A549 (cell line): ENCODE data around the gene TP53INP2. TPM values are rescaled to one million over a fixed set of nuclear protein-coding genes. Genes with fewer than 3 reads are reported as not detected.
"Not testable (repeated sequence)": the region's sequence is repeated elsewhere in the genome, so short reads cannot be mapped to it uniquely, and the experiment has no call there.

ENCODE experiments used
- ATAC-seq, 2 experiments: fragments of 200-7000 bp in 1 of 2; fragments of >200 bp in 1 of 2; cut with Nextera tagmentation in 1 of 2; cut with Tn5 transposase in 1 of 2; 3 replicates each; pipeline versions ENCODE4 v1.8.0 to v1.9.1; 2018 to 2020; ENCODE audit warnings: mild to moderate bottlenecking in 1 of 2, moderate library complexity in 1 of 2
- CTCF ChIA-PET: fragments of 300-600 bp; sonication (Branson Sonifier 250); formaldehyde crosslinking; extraction: SDS; loops from one replicate; lab custom pipeline; 2021; ENCODE audit warnings: antibody characterized with exemption, inconsistent platforms; lab: Yijun Ruan, JAX
- POLR2A ChIA-PET: fragments of 350-600 bp; formaldehyde crosslinking; extraction: SDS; loops from one replicate; lab custom pipeline; 2021; ENCODE audit warnings: antibody characterized with exemption, inconsistent platforms; lab: Yijun Ruan, JAX
- DNase-seq, 2 experiments: peaks; one replicate each; pipeline versions ENCODE4 v3.0.0 to v3.0.0-alpha.2; 2011 to 2016; ENCODE audit warnings: low read depth in 1 of 2, low spot score in 1 of 2
- FAIRE-seq: peaks from 2 replicates; lab custom pipeline; 2011; peaks lifted over from hg19 to GRCh38; lab: Jason Lieb, UNC
- H3K27ac ChIP-seq, 2 experiments: fragments of >200 bp; sonication (Bioruptor Twin); formaldehyde crosslinking; 3 replicates each; pipeline ENCODE4 v1.5.1; 2016 to 2017
- H3K4me1 ChIP-seq: fragments of >200 bp; sonication (Bioruptor Twin); formaldehyde crosslinking; 3 replicates; pipeline ENCODE4 v1.6.1; 2016
- H3K4me2 ChIP-seq: fragments of >200 bp; sonication (Bioruptor Twin); formaldehyde crosslinking; 3 replicates; pipeline ENCODE4 v1.6.1; 2016
- H3K4me3 ChIP-seq: fragments of >200 bp; sonication (Bioruptor Twin); formaldehyde crosslinking; 3 replicates; pipeline ENCODE4 v1.5.1; 2016
- H3K9me3 ChIP-seq: fragments of >200 bp; sonication (Bioruptor Twin); formaldehyde crosslinking; 3 replicates; pipeline ENCODE4 v1.6.1; 2016
- HOXA7 ChIP-seq: fragments of 250-450 bp; sonication (Bioruptor Pico); IDR thresholded peaks from 2 replicates; pipeline ENCODE4 v1.5.0; 2020; ENCODE audit warnings: mild to moderate bottlenecking, moderate library complexity
- MAFK ChIP-seq: fragments of 450-650 bp; IDR thresholded peaks from 2 replicates; pipeline ENCODE4 v1.6.1; 2014; ENCODE audit not compliant: partially characterized antibody
- MYC ChIP-seq: IDR thresholded peaks from 2 replicates; pipeline ENCODE4 v1.6.1; 2012; ENCODE audit warnings: mild to moderate bottlenecking, inconsistent platforms, low read length, improper control_type of control experiment, borderline replicate concordance
- SMC3 ChIP-seq: fragments of >200 bp; sonication (Bioruptor Twin); formaldehyde crosslinking; IDR thresholded peaks from 3 replicates; pipeline ENCODE4 v1.6.1; 2018; ENCODE audit warnings: inconsistent platforms
- TP53 ChIP-seq: fragments of 250-450 bp; sonication (Bioruptor Pico); IDR thresholded peaks from 2 replicates; pipeline ENCODE4 v1.5.0; 2021; ENCODE audit warnings: mild to moderate bottlenecking, moderate library complexity
- ZFP36 ChIP-seq: fragments of 450-650 bp; IDR thresholded peaks from 2 replicates; pipeline ENCODE4 v1.6.1; 2014; ENCODE audit warnings: borderline replicate concordance; ENCODE audit not compliant: partially characterized antibody
- WGBS: methylation state at CpG from one replicate; pipeline ENCODE4 v1.1.6; 2017; ENCODE audit errors: missing lambda C conversion rate; 5-methylcytosine and 5-hydroxymethylcytosine counted together
- polyA plus RNA-seq, 4 experiments: library from polyadenylated mRNA; depleted of rRNA in 3 of 4; stranded (reverse); fragments of >200 nt; fragmentation: RNase III in 1 of 4; extraction: RNeasy Plus Mini Kit Qiagen cat#74134 plus additional on column Dnase treatment in 1 of 4; gene quantifications; 2 replicates in 3 of 4; 3 replicates in 1 of 4; pipeline ENCODE4 v1.2.3, GENCODE V29; 2011 to 2017
- TF ChIP-seq, protein P1 (sequence below): fragments of 450-650 bp; IDR thresholded peaks from 2 replicates; pipeline ENCODE4 v1.6.1; 2014; ENCODE audit warnings: antibody characterized with exemption
- TF ChIP-seq, protein P2 (sequence below): fragments of 150-350 bp; IDR thresholded peaks from 2 replicates; pipeline ENCODE4 v1.6.1; 2014; ENCODE audit warnings: low read depth, mild to moderate bottlenecking, low read length
- TF ChIP-seq, protein P3 (sequence below): IDR thresholded peaks from 2 replicates; pipeline ENCODE4 v1.6.1; 2012
- TF ChIP-seq, protein P4 (sequence below): IDR thresholded peaks from 2 replicates; pipeline ENCODE4 v1.6.1; 2012

TP53INP2 gene
- polyA plus RNA-seq, 2 of the 4 experiments (the other 2 are of a cell fraction), result 2.2 to 4.5 TPM

DNA sequence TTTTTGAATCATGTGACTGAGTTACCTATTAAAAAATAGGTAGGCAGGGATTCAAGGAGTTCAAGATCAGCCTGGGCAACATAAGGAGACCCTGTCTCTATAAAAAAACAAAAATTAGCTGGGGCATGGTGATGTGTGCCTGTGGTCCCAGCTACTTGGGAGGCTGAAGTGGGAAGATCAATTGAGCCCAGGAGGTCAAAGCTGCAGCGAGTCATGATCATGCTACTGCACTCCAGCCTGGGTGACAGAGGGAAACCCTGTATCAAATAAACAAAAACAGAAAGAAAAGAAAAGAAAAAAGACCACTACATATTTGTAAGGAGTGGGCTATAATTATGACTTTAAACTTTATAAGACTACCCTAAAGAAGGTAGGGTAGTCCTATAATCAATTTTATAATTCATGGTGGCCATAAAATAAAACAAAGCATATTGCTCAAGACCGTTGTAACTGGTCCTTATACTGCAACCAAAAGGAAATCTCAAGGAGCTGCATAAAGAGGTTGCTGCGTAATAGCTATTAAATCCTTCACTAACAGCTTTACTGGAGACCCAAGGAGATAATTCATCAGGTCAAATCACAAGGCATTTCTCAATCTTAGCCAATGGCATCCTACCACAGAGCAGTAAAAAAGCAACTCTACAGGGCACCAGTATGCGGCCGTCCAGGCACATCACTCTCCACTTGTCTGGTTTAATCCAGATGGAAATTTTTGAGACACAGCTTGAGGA lies 40.8 kb upstream of the TP53INP2 start:
- FAIRE-seq, result no peak
- Histone ChIP-seq H3K4me1 (no peaks in the 10 kb centered on the region), H3K27ac (no peak overlapping the region), H3K4me3 (no peak overlapping the region), H3K9me3 (no peaks in the 10 kb centered on the region), H3K4me2 (no peak overlapping the region)
- ChIA-PET CTCF (interaction anchor here (0.6 to 1.4 kb wide), 3 partner anchors 13 to 1330 kb away, joined by 3 read pairs; partner anchors contain the start of gene PIGU), POLR2A (interaction anchor here (1.1 kb wide), 1 partner anchor 14 kb away, joined by 4 read pairs; the partner anchor contains the start of gene PIGU)
- TF ChIP-seq ZFP36 (no peak), TP53 (CRISPR knock-in tag) (no peak), MAFK (no peak)
- TF ChIP-seq, protein P1, sequence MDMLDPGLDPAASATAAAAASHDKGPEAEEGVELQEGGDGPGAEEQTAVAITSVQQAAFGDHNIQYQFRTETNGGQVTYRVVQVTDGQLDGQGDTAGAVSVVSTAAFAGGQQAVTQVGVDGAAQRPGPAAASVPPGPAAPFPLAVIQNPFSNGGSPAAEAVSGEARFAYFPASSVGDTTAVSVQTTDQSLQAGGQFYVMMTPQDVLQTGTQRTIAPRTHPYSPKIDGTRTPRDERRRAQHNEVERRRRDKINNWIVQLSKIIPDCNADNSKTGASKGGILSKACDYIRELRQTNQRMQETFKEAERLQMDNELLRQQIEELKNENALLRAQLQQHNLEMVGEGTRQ, result no peak
- TF ChIP-seq, protein P2, sequence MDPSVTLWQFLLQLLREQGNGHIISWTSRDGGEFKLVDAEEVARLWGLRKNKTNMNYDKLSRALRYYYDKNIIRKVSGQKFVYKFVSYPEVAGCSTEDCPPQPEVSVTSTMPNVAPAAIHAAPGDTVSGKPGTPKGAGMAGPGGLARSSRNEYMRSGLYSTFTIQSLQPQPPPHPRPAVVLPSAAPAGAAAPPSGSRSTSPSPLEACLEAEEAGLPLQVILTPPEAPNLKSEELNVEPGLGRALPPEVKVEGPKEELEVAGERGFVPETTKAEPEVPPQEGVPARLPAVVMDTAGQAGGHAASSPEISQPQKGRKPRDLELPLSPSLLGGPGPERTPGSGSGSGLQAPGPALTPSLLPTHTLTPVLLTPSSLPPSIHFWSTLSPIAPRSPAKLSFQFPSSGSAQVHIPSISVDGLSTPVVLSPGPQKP, result no peak
- TF ChIP-seq, protein P3, sequence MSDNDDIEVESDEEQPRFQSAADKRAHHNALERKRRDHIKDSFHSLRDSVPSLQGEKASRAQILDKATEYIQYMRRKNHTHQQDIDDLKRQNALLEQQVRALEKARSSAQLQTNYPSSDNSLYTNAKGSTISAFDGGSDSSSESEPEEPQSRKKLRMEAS, result no peak
- TF ChIP-seq, protein P4, sequence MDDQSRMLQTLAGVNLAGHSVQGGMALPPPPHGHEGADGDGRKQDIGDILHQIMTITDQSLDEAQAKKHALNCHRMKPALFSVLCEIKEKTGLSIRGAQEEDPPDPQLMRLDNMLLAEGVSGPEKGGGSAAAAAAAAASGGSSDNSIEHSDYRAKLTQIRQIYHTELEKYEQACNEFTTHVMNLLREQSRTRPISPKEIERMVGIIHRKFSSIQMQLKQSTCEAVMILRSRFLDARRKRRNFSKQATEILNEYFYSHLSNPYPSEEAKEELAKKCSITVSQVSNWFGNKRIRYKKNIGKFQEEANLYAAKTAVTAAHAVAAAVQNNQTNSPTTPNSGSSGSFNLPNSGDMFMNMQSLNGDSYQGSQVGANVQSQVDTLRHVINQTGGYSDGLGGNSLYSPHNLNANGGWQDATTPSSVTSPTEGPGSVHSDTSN, result no peak
- no peak for DNase-seq
- no peak for ATAC-seq
- 87% methylated on average over 5 of the region's 5 CpGs for WGBS

DNA sequence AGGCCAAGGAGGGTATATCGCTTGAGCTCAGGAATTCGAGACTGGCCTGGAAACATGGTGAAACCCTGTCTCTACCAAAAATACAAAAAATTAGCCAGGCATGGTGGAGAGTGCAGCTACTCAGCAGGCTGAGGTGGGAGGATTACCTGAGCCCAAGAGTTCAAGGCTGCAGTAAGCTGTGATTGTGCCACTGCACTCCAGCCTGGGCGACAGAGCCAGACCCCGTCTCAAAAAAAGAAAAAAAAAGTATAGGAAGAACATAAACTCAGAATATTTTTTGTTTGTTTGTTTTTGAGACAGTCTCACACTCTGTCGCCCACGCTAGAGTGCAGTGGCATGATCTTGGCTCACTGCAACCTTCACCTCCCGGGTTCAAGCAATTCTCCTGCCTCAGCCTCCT lies 39.4 kb upstream of the TP53INP2 start:
- not testable (repeated sequence) for H3K4me1 ChIP-seq, H3K4me3 ChIP-seq, H3K4me2 ChIP-seq, DNase-seq, H3K27ac ChIP-seq, ATAC-seq, FAIRE-seq, H3K9me3 ChIP-seq
- ChIA-PET CTCF (interaction anchor here (0.6 to 1.4 kb wide), 3 partner anchors 12 to 49 kb away, joined by 3 read pairs; partner anchors contain the start of gene PIGU), POLR2A (interaction anchor here (1.1 kb wide), 1 partner anchor 12 kb away, joined by 4 read pairs; the partner anchor contains the start of gene PIGU)
- WGBS, result 95% methylated on average over 7 of the region's 7 CpGs

DNA sequence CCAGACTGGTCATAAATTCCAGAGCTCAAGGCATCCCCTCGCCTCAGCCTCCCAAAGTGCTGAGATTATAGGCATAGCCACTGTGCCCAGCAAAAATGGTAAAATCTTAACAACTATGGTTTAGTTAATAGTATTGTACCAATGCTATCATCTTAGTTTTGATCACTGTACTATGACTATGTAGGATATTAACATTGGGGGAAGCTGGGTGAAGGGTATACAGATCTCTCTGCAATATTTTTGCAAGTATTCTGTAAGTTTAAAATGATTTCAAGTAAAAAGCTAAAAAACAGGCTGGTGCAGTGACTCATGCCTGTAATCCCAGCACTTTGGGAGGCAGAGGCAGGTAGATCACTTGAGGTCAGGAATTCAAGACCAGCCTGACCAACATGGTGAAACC lies 35.0 kb upstream of the TP53INP2 start:
- H3K4me3 ChIP-seq, result no peak overlapping the region
- TF ChIP-seq MYC (no peak), HOXA7 (no peak)
- H3K4me1 ChIP-seq, result no peaks in the 10 kb centered on the region
- POLR2A ChIA-PET, result no interaction called here
- 89% methylated on average over 1 of the region's 1 CpG for WGBS
- H3K4me2 ChIP-seq, result no peak overlapping the region
- CTCF ChIA-PET, result interaction anchor here (0.9 to 1.2 kb wide), 2 partner anchors 39 to 101 kb away, joined by 3 to 5 read pairs; no protein-coding TSS in a partner anchor
- H3K9me3 ChIP-seq, result 0 out of 3 replicates have a peak, but pooled peaks cover 4% of the 10 kb centered on the region
- no peak for DNase-seq
- no peak for ATAC-seq
- FAIRE-seq, result no peak
- no peak overlapping the region for H3K27ac ChIP-seq

DNA sequence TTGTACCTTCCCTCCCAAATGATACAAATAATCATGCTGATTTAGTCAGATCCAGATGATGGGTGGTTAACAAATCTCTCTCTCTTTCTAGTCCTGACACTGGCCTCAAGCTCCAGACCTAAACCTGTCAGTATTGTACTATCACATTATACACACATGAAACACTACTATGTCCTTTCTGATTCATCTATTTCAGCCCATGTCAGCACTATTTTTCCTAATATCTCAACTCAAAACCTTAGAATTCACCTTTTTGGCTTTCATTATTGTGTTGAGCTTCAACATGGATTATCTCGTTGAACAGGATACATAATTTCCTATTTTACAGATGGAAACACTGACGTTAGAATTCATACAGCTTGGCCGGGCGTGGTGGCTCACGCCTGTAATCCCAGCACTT lies 30.7 kb upstream of the TP53INP2 start:
- FAIRE-seq, result no peak
- Histone ChIP-seq H3K27ac (no peak overlapping the region), H3K4me3 (no peak overlapping the region), H3K4me2 (no peak overlapping the region), H3K4me1 (peaks cover 7% of the 10 kb centered on the region; the same call in 2 of the 3 replicates), H3K9me3 (0 out of 3 replicates have a peak, but pooled peaks cover 4% of the 10 kb centered on the region)
- 95% methylated on average over 5 of the region's 5 CpGs for WGBS
- TF ChIP-seq SMC3 (no peak), MAFK (peak; percentile 82)
- CTCF ChIA-PET, result interaction anchor here (1.4 to 1.9 kb wide), 2 partner anchors 11 to 35 kb away, joined by 4 to 5 read pairs; no protein-coding TSS in a partner anchor
- POLR2A ChIA-PET, result no interaction called here
- no peak for DNase-seq
- no peak for ATAC-seq
